Calu3 (cell line): ENCODE measurements around the gene TRAT1. TPM values are rescaled to one million over a fixed set of nuclear protein-coding genes. Genes with fewer than 3 reads are reported as not detected.

ENCODE experiments used
- BruUV-seq: library from RNA; stranded (reverse); fragments of 400-500 nt; replicated peaks from 2 replicates; lab custom pipeline; 2021; lab: Mats Ljungman, UMichigan
- CTCF ChIA-PET: fragments of 300-600 bp; sonication (Branson Sonifier 250); formaldehyde crosslinking; loops from one replicate; lab custom pipeline; 2022; ENCODE audit warnings: antibody characterized with exemption; lab: Charles Lee
- DNase-seq: peaks from one replicate; pipeline ENCODE4 v3.0.0; 2022
- H3K27ac Mint-ChIP-seq: one replicate; pipeline ENCODE4 v1.8.0; 2022; ENCODE audit warnings: mixed read lengths; ENCODE audit not compliant: unreplicated experiment
- H3K27me3 Mint-ChIP-seq: one replicate; pipeline ENCODE4 v1.8.0; 2022; ENCODE audit warnings: mixed read lengths; ENCODE audit not compliant: unreplicated experiment
- H3K36me3 Mint-ChIP-seq: one replicate; pipeline ENCODE4 v1.8.0; 2022; ENCODE audit warnings: mild to moderate bottlenecking, moderate library complexity, mixed read lengths; ENCODE audit not compliant: insufficient read depth, unreplicated experiment
- H3K4me1 Mint-ChIP-seq: one replicate; pipeline ENCODE4 v1.8.0; 2022; ENCODE audit warnings: mild to moderate bottlenecking, low read depth, mixed read lengths; ENCODE audit not compliant: unreplicated experiment
- H3K4me3 Mint-ChIP-seq: one replicate; pipeline ENCODE4 v1.8.0; 2022; ENCODE audit warnings: mild to moderate bottlenecking, low read depth, moderate library complexity, mixed read lengths; ENCODE audit not compliant: unreplicated experiment
- H3K9me3 Mint-ChIP-seq: one replicate; pipeline ENCODE4 v1.8.0; 2022; ENCODE audit warnings: low read depth, mixed read lengths; ENCODE audit not compliant: unreplicated experiment
- intact Hi-C: fragments of 100-400 bp; cut with micrococcal nuclease; formaldehyde crosslinking; loops from one replicate; pipeline ENCODE4 v1.10.0; 2022; ENCODE audit not compliant: unreplicated experiment
- total RNA-seq: library from RNA; stranded (reverse); gene quantifications from 2 replicates; pipeline ENCODE4 v1.2.3, GENCODE V29; 2022
- TF ChIP-seq, protein P1 (sequence below): fragments of 200-600 bp; IDR thresholded peaks from one replicate; pipeline ENCODE4 v1.8.0; 2022; ENCODE audit warnings: antibody characterized with exemption; ENCODE audit not compliant: unreplicated experiment

Gene TRAT1
- total RNA-seq, 1 experiment from 2014 or later: not detected

DNA sequence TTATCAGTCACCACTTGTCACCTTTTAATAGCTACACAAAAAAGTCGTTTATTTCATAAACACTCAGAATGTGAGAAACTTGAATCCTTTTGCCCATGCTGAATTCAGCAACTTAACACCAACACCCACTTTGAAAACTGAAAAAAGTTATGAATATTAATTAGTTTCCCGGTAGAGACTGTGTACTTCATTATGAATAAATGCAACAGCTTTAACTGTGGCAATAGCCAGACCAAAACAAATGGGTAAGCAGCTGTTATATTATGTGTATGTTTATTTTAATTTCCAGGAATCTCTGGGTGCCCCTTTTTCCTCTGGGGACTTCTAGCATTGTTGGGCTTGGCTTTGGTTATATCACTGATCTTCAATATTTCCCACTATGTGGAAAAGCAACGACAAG lies 7.8 kb downstream of the TRAT1 start:
- no peak for DNase-seq
- TF ChIP-seq, protein P1, sequence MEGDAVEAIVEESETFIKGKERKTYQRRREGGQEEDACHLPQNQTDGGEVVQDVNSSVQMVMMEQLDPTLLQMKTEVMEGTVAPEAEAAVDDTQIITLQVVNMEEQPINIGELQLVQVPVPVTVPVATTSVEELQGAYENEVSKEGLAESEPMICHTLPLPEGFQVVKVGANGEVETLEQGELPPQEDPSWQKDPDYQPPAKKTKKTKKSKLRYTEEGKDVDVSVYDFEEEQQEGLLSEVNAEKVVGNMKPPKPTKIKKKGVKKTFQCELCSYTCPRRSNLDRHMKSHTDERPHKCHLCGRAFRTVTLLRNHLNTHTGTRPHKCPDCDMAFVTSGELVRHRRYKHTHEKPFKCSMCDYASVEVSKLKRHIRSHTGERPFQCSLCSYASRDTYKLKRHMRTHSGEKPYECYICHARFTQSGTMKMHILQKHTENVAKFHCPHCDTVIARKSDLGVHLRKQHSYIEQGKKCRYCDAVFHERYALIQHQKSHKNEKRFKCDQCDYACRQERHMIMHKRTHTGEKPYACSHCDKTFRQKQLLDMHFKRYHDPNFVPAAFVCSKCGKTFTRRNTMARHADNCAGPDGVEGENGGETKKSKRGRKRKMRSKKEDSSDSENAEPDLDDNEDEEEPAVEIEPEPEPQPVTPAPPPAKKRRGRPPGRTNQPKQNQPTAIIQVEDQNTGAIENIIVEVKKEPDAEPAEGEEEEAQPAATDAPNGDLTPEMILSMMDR: no peak
- Mint-ChIP-seq H3K27ac (no peak overlapping the region), H3K4me1 (no peaks in the 10 kb centered on the region), H3K36me3 (no peaks in the 10 kb centered on the region), H3K4me3 (no peak overlapping the region), H3K27me3 (peaks cover 12% of the 10 kb centered on the region), H3K9me3 (no peaks in the 10 kb centered on the region)
- intact Hi-C loops: no loop called here
- CTCF ChIA-PET: no interaction called here
- no TSS peak for BruUV-seq

DNA sequence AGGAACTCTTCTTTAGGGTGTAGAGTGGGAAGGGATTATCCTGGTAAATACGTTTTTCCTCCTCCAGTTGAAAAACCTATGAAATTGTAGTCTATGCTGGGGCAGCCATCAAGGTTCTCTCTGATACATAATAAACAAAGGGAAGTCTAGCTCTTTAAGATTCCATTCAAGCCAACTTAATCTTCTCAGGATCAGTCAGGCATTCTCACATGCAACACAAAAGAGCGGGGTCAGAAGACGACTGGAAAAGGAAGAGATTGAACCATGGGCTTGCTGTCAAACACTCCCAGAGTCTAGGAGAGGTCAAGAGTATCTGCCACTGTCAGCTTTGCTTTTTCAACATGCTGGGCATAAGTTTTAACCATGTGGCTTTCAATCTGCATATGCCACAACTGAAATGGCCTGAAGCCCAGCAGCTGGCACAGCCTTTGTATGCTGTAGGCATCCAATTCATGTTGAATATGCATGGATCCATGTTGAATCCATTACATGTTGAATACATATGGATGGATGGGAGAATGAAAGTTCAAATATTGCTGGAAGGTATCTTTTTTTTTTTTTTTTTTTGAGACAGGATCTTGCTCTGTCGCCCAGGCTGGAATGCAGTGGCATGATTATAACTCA lies 8.5 kb downstream of the TRAT1 start:
- H3K36me3 Mint-ChIP-seq: no peaks in the 10 kb centered on the region
- peaks cover 12% of the 10 kb centered on the region for H3K27me3 Mint-ChIP-seq
- TF ChIP-seq, protein P1: no peak
- CTCF ChIA-PET: interaction anchor here (0.6 kb wide), 1 partner anchor 218 kb away, joined by 5 read pairs; no protein-coding TSS in a partner anchor
- no peak for DNase-seq
- intact Hi-C loops: no loop called here
- H3K4me3 Mint-ChIP-seq: no peak overlapping the region
- no TSS peak for BruUV-seq
- H3K4me1 Mint-ChIP-seq: no peaks in the 10 kb centered on the region
- H3K27ac Mint-ChIP-seq: no peak overlapping the region
- H3K9me3 Mint-ChIP-seq: no peaks in the 10 kb centered on the region

DNA sequence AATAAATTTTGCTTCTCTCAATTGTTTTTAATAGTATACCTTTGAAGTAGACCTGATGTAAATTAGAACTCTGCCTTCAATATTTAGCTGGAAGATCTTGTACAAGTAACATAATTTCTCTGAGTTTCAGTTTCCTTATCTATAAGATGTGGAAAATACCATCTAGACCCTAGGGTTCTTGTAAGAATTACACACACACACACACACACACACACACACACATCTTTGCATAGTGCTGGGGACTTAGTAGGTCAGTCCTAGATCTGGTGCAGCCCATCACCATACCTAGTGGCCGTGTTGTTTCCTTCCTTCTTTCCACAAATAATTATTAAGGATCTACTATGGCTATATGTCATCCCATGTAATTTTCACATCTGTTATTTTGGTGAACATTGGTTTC lies 11.0 kb downstream of the TRAT1 start:
- H3K4me1 Mint-ChIP-seq: no peaks in the 10 kb centered on the region
- no peak overlapping the region for H3K27ac Mint-ChIP-seq
- TF ChIP-seq, protein P1: no peak
- peaks cover 12% of the 10 kb centered on the region for H3K27me3 Mint-ChIP-seq
- BruUV-seq: no TSS peak
- no peaks in the 10 kb centered on the region for H3K36me3 Mint-ChIP-seq
- no peaks in the 10 kb centered on the region for H3K9me3 Mint-ChIP-seq
- H3K4me3 Mint-ChIP-seq: no peak overlapping the region
- no peak for DNase-seq
- CTCF ChIA-PET: interaction anchor here (0.7 kb wide), 1 partner anchor 226 kb away, joined by 4 read pairs; no protein-coding TSS in a partner anchor
- intact Hi-C loops: no loop called here

DNA sequence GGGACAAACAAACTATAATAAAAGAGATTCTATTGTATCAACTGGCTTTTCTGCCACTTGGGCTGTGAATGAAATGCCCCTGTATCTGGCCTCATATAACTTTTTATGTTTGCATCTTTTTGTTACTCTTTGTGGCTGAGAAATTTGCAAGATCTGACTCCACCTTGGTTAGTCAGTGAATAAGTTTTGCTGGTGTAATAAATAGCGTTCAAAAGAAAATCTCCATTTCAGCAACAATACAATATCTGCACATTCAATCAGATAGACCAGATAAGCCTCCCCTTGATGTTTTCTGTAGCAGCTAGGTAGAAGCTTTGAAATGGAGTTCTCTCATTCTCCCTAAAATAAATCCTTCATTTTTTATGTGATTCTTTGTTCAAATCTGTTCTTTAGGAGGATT lies 12.0 kb downstream of the TRAT1 start:
- intact Hi-C loops: no loop called here
- CTCF ChIA-PET: no interaction called here
- H3K4me3 Mint-ChIP-seq: no peak overlapping the region
- H3K36me3 Mint-ChIP-seq: no peaks in the 10 kb centered on the region
- peaks cover 12% of the 10 kb centered on the region for H3K27me3 Mint-ChIP-seq
- no peak overlapping the region for H3K27ac Mint-ChIP-seq
- BruUV-seq: no TSS peak
- no peaks in the 10 kb centered on the region for H3K9me3 Mint-ChIP-seq
- TF ChIP-seq, protein P1: no peak
- no peaks in the 10 kb centered on the region for H3K4me1 Mint-ChIP-seq
- DNase-seq: no peak
